MG63 (cell line): Measurements from ENCODE around the gene DLG5. TPM values are rescaled to one million over a fixed set of nuclear protein-coding genes. Genes with fewer than 3 reads are reported as not detected.
"Not testable (repeated sequence)": the region's sequence is repeated elsewhere in the genome, so short reads cannot be mapped to it uniquely, and the experiment has no call there.

Experiments
- DNase-seq: peaks from one replicate; pipeline ENCODE4 v3.0.0-alpha.2; 2020
- H3K27me3 ChIP-seq: fragments of 250-450 bp; sonication (Bioruptor Pico); 2 replicates; pipeline ENCODE4 v1.5.1; 2020; ENCODE audit warnings: mild to moderate bottlenecking, moderate library complexity
- H3K36me3 ChIP-seq: fragments of 250-450 bp; sonication (Bioruptor Pico); 2 replicates; pipeline ENCODE4 v1.5.1; 2020; ENCODE audit warnings: mild to moderate bottlenecking, moderate library complexity
- H3K4me3 ChIP-seq: fragments of 250-450 bp; sonication (Bioruptor Pico); 2 replicates; pipeline ENCODE4 v1.5.1; 2020; ENCODE audit warnings: mild to moderate bottlenecking, moderate library complexity
- H3K9me3 ChIP-seq: fragments of 250-450 bp; sonication (Bioruptor Pico); 2 replicates; pipeline ENCODE4 v1.5.1; 2020; ENCODE audit warnings: mild to moderate bottlenecking, moderate library complexity
- total RNA-seq: library from RNA; depleted of rRNA; stranded (reverse); fragments of >200 nt; shearing (Covaris generic); gene quantifications from 2 replicates; pipeline ENCODE4 v1.2.3, GENCODE V29; 2014; ENCODE audit warnings: low replicate concordance; rRNA removed

Gene DLG5
- total RNA-seq, 1 experiment from 2014 or later, result 33.8 TPM

DNA sequence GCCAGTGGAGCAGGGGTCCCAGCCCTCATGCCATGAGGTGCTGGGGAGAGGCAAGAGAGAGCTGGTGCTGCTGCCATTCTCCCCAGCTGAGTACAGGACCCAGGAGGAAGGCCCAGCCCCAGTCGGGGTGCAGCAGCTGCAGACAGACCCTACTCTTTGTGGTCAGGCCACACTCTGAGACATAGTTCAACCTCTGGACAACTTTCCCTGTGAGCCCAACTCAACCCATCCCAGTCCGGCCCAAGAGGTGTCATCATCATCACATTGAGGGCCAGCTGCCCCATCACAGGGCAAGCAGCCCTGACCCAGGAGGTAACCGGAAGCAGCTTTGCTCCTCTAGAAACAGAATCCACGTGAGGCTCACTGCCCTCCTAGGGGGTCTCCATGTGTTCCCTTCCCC is 155.1 kb downstream of the DLG5 start:
- H3K27me3 ChIP-seq, result no peaks in the 10 kb centered on the region
- no peak overlapping the region for H3K4me3 ChIP-seq
- H3K36me3 ChIP-seq, result no peaks in the 10 kb centered on the region
- DNase-seq, result no peak
- H3K9me3 ChIP-seq, result no peaks in the 10 kb centered on the region

DNA sequence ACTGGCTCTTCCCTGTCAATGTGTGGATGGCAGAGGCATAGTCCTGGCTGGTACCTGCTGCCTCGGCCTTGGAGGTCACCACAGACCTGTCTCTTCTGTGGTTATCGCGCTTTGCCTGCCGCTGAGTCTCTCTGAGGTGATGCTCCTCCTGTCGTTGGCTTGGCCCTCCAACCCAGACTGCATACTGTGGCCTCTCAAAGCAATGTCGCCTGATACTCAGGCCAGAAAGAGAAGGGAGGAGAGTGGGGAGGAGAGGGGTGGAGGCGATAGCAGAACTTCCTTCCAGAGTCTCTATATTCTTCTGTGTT is 155.7 kb downstream of the DLG5 start:
- Histone ChIP-seq H3K9me3 (no peaks in the 10 kb centered on the region), H3K4me3 (no peak overlapping the region), H3K36me3 (no peaks in the 10 kb centered on the region), H3K27me3 (no peaks in the 10 kb centered on the region)
- no peak for DNase-seq

DNA sequence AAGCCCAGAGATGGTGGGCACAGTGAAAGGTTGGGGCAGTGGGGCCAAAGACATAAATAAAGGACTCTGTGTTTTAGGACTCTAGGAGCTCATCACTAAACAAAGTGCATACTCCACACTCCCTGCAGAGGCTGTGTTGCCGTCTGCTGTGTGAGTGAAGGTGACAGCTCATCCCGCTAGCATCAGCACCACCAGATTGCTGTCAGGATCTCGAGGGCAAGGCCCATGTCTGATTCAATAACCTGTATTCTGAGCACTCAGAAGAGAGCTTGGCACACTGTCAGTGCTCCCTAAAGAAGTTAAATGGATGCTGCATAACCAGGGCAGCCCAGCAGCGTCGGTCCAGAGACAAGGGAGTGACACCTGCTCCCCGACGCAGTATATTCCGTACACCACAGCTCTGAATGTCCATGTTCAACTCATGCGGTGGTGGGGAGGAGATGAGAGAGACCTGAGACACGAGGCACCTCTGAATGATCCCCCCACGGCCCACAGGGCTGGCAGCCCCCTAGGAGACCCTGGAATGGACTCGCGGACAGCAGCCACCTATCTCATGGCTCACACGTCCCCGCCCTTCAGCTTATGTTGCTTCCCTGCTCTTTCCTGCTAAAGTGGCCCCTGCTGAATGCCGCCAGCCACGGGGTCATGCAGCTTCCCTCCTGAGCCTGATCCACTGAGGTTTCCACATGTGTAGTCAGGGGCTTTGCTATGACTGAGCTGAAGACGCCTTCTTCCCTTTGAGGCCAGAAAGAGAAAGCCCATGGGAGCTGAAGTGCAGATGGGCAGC is 156.3 kb downstream of the DLG5 start:
- H3K36me3 ChIP-seq, result no peaks in the 10 kb centered on the region
- no peak for DNase-seq
- H3K4me3 ChIP-seq, result no peak overlapping the region
- no peaks in the 10 kb centered on the region for H3K27me3 ChIP-seq
- no peaks in the 10 kb centered on the region for H3K9me3 ChIP-seq

DNA sequence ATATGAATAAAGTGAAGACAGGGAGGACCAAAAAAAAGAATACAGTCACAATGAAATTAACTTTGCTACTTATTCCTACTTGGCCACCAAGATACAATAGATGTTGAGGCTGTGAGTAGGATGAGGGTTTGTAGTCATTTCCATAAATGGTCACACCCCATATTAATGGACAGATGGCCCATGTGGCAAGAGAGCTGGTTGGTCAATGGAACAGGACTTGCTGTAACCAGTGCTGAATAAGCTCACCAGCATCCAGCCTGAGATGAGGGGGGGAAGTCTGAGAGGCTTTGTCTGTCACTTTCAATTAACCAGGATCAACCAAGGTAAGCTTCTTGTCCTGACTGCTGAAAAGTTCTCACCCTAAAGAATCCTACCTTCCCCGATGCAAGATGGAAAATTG is 158.5 kb downstream of the DLG5 start:
- H3K36me3 ChIP-seq, result no peaks in the 10 kb centered on the region
- H3K9me3 ChIP-seq, result no peaks in the 10 kb centered on the region
- DNase-seq, result no peak
- no peak overlapping the region for H3K4me3 ChIP-seq
- no peaks in the 10 kb centered on the region for H3K27me3 ChIP-seq

DNA sequence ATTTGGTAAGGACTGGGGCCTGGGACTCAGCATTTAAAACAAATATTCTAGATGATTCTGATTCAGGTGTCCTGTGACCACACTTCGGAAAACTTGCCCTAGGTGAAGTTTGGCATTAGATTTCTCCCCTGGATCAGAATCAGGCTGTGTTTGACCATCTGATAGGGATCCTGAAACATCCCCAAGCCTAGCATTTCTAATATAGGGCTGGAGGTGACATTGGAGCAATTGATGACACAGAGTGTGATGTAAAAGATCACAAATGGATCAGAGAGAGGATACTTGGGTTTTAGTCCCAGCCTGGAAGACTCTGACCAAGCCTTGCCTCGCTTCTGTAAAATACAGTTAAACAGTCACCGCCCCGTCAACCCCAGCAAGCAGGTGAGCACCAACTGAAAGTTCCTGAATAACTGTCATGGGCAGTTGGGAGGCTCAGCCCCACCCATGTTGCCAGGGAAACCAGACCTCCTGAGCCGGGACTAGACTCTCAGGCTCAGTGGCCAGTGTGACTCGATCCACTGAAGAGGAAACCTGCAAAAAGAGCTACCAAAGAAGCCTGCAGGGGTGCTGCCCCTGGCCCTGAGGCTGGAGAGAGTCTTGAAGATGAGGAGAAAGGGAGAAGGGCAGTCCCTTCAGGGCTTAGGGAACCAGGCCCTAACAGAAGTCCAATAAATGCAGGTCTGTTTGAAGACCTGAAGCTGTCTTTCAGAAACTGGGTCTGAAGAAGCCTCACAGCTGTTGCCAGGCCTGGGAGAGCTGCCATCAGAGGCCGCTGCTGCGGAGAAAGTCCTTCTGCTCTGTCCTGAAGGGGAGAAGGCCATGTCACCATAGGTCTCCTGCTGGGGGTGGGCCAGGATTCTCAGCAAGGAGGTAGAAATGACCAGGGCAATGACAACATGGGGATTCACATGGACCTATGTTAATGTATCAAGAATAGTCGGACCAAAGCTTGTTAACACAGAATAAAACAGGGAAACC is 162.8 kb downstream of the DLG5 start:
- Histone ChIP-seq H3K4me3 (no peak overlapping the region), H3K27me3 (no peaks in the 10 kb centered on the region), H3K9me3 (no peaks in the 10 kb centered on the region), H3K36me3 (no peaks in the 10 kb centered on the region)
- DNase-seq, result no peak

DNA sequence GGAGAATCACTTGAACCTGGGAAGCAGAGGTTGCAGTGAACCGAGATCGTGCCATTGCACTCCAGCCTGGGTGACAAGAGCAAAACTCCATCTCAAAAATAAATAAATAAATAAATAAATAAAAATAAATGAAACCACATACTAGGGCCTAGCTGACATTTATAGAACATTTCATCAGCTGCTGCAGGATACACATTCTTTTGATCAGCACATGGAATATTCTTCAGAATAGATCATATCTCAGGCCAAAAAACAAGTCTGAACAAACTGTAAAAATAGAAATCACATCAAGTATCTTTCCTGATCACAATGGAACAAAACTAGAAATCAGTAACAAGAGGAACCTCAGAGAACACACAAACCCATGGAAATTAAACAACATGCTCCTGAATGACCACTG is 168.1 kb downstream of the DLG5 start:
- H3K27me3 ChIP-seq, result not testable (repeated sequence)

DNA sequence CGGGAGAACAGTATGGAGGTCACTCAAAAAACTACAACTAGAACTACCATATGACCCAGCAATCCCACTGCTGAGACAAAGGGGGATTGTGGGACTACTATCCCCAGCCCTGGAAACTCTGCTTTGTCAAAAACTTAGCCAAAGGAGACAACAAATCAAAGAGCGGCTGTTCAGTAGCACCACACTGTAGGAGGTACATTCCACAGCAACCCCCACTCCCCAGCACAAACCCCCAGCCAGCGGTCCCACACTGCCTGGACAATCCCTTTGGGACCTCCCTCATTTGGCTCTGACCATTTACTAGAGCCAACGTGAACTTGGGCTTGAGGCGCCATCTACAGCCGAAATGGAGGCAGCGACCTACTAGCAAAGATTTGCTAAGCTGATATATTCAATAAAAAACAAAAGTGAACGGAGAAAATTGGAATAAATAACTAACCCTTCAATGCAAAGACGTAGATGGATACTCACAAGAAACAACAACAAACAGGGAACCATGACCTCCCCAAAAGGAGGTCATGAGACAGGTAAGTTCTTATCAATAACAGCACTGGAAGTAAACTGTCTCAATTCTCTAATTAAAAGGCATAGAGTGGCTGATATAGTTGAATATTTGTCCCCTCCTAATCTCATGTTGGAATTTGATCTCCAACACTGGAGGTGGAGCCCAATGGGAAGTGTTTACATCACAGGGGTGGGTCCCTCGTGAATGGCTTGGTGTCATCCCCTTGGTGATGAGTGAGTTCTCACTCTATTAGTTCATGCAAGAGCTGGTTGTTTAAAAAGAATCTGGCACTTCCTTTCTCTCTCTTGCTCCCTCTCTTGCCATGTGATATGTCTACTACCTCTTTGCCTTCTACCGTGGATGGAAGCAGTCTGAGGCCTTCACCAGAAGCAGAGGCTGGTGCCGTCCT is 170.0 kb downstream of the DLG5 start:
- peak; percentile 56 for DNase-seq
- H3K4me3 ChIP-seq, result no peak overlapping the region

More for the DNA sequence above, 168.1 kb downstream of the DLG5 start:
- not testable (repeated sequence) for H3K36me3 ChIP-seq, DNase-seq, H3K4me3 ChIP-seq, H3K9me3 ChIP-seq

DNA sequence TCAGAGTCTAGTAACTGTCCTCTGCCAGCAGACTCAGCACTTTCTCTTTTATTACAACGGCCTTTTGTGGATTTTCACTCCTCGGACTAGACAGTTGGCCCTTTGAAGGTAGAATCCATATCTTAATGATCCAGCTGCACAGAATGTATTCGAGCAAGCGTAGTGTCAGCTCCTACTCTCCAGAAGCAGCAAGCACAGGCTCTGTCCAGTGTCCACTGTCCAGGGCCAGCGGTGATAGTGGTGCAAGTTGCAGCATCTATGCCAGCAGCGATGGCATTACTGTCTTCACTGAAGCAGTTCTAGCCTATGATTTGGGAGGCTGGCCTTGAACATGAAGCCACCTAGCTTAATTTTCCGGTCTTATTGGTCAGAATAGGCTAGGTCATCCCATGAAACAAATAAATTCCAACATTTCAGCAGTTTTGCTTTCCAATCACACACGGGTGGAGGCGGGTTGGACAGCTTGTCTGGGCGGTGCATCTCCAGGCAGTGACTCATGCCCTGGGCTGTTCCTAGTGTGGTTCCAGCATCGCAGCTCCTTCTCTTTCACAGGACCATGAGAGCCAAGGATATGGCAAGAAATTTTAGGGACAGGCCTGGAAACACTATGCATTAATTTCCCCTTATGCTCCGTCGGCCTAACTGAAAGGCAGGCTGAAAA is 180.4 kb downstream of the DLG5 start:
- peaks cover 9% of the 10 kb centered on the region for H3K9me3 ChIP-seq
- no peaks in the 10 kb centered on the region for H3K36me3 ChIP-seq
- DNase-seq, result peak; percentile 67
- H3K27me3 ChIP-seq, result no peaks in the 10 kb centered on the region
- no peak overlapping the region for H3K4me3 ChIP-seq

More for the DNA sequence above, 170.0 kb downstream of the DLG5 start:
- Histone ChIP-seq H3K27me3 (no peaks in the 10 kb centered on the region), H3K36me3 (no peaks in the 10 kb centered on the region), H3K9me3 (no peaks in the 10 kb centered on the region)

DNA sequence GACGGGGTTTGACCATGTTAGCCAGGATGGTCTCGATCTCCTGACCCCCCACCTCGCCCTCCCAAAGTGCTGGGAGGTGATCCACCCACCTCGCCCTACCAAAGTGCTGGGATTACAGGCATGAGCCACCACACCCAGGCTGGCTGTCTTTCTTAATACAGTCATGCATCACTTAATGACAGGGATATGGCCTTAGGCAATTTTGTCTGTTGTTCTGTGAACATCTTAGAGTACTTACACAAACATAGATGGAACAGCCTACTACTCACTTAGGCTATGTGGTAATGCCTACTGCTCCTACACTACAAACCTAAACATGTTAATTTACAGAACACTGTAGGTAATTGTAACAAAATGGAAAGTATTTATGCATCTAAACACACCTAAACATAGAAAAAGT is 182.3 kb downstream of the DLG5 start:
- peaks cover 16% of the 10 kb centered on the region for H3K9me3 ChIP-seq
- no peaks in the 10 kb centered on the region for H3K36me3 ChIP-seq
- DNase-seq, result no peak
- no peak overlapping the region for H3K4me3 ChIP-seq
- no peaks in the 10 kb centered on the region for H3K27me3 ChIP-seq

DNA sequence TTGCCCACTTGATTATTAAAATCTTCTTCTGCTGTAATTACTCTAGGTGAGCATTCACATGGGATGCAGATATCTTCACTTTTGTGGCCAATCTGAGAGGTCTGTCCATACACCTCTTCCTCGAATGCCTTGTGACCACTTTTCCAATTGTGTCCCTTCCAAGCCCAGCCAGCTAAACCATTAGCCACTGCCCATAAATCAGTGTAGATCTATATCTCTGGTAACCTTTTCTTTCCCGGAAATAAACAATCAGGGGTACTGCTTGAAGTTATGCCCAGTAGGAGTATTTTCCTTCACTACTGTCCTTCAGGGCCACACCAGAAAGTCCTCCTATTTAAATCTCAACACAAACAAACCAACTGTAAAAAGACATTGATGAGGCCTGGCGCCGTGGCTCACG is 184.4 kb downstream of the DLG5 start:
- H3K36me3 ChIP-seq, result no peaks in the 10 kb centered on the region
- DNase-seq, result no peak
- H3K27me3 ChIP-seq, result no peaks in the 10 kb centered on the region
- peaks cover 16% of the 10 kb centered on the region for H3K9me3 ChIP-seq
- H3K4me3 ChIP-seq, result no peak overlapping the region

DNA sequence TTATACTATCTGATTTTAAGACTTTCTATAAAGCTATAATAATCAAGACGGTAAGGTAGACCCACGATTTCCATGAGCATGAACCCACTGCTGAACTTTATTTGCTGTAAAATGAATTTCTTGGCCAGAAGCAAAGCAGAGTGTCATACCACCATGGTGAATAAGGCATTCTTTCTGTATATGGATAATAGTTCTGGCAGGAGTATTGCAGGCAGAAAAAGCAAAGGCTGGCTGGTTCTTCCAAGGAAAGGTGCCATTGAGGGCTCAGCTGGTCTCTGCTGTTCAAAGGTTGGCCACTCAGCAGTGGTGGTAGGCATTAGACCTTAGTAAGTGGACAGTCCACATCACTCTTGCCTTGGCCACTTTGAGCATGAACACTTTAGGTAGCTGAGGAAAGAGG is 184.8 kb downstream of the DLG5 start:
- Histone ChIP-seq H3K4me3 (no peak overlapping the region), H3K36me3 (no peaks in the 10 kb centered on the region), H3K9me3 (peaks cover 16% of the 10 kb centered on the region), H3K27me3 (no peaks in the 10 kb centered on the region)
- DNase-seq, result peak; percentile 58

Other genes with a start within 250 kb of the DLG5 start
- gene POLR3A, start 102.8 kb upstream of the DLG5 start, total RNA-seq, result 12.9 and 21.8 TPM in 2 replicates
- 3,994 and 5,871 TPM in 2 replicates for gene RPS24, start 107.1 kb upstream of the DLG5 start, total RNA-seq